ENCODE measurements around the gene BTBD8.

- TF ChIP-seq CTCF (conservative IDR thresholded peaks at IDR 0.05; ENCODE audit: low read depth, low read length) (no peak), EZH2 (IDR thresholded peaks at IDR 0.05; ENCODE audit: low read length, unreplicated experiment) (no peak), EZH2phosphoT487 (IDR thresholded peaks at IDR 0.05; ENCODE audit: borderline replicate concordance, low read length) (no peak)
Measured at GRCh38 chr1:92040971-92041370, 39.2 kb upstream of the BTBD8 start.
